ENCODE results near the gene MAP2K3. TPM values are rescaled to one million over a fixed set of nuclear protein-coding genes. Genes with fewer than 3 reads are reported as not detected.

Gene MAP2K3
- total RNA-seq, 1 donor from 2014 or later: 294 TPM

DNA sequence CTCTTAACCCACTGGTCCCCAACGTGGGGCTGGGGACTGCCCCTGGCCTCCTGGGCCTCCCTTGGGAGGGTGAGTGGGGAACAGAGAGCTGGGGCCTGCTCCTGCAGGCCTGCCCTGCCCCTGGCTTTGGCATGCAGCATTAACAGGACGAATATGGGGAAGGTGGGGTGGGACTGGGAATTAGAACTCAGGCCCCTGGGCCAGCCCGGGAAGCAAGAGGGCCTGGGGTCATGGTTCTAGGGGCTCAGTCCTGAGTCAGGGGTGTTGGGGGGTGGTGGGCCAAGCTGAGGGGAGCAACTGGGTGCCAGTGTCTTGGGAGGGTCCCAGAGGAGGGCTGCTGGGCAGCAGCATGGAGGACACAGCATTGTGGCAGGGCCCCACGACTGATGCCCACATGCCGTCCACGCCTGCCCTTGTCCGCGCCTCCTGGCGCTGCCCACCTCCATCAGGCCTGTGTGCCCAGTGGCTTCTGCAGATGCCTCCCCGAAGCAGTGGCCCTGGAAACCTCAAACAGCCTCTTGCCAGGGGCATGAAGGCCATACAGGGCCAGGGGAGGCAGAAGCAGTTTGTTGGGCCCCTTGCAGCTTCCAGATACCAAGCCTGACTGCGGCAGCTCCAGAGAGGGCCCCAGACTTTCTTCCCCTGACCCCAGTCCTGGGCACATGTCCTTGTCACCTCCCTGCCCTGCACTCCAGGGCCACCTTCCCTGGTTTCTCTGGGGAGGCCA, 4.8 kb downstream of the MAP2K3 start:
- no peaks in the 10 kb centered on the region for H3K27me3 ChIP-seq
- intact Hi-C loops (cut with DNase I): no loop called here

DNA sequence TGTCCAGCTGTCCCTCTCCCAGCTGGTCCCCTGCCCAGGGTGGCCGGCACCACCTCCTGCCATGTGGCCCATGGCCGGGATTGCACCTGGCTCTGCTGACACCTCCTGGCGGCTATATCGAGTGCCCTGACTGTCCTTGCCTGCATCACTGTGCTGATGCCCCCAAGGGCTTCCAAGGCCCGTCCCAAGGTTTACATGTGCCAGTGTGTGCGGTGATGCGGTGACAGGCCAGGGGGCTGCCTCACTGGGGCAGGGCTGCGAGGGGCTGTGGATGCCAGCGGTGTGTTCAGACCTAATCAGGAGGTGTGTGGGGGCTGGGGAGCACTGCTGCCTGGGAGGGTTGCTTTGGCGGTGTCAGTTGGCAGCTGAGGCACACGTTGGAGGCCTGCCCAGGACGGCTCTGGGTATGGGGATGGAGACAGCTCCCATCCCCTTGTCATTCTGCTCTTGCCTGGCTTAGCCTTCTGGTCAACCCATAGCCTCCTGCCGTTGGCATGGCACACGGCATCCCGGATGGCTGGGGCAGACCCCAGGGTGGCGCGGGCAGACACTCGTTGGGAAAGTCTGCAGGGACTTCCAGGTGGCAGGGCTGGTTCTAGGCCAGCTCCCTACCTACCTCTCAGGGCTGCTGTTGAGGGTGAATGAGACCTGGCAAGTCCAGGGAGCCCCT, 5.5 kb downstream of the MAP2K3 start:
- DNase-seq (ENCODE audit: low spot score in 2 of 2): peak in 1 of 2 donors; percentile 63
- H3K27ac ChIP-seq: peak overlapping the region; percentile 95 to 97
- peaks cover 24 to 34% of the 10 kb centered on the region in 2 donors for H3K4me1 ChIP-seq
- H3K9me3 ChIP-seq: no peaks in the 10 kb centered on the region
- H3K36me3 ChIP-seq: peaks cover 0 to 9% of the 10 kb centered on the region in 2 donors
- intact Hi-C loops (cut with DNase I): no loop called here
- TF ChIP-seq, protein P1, sequence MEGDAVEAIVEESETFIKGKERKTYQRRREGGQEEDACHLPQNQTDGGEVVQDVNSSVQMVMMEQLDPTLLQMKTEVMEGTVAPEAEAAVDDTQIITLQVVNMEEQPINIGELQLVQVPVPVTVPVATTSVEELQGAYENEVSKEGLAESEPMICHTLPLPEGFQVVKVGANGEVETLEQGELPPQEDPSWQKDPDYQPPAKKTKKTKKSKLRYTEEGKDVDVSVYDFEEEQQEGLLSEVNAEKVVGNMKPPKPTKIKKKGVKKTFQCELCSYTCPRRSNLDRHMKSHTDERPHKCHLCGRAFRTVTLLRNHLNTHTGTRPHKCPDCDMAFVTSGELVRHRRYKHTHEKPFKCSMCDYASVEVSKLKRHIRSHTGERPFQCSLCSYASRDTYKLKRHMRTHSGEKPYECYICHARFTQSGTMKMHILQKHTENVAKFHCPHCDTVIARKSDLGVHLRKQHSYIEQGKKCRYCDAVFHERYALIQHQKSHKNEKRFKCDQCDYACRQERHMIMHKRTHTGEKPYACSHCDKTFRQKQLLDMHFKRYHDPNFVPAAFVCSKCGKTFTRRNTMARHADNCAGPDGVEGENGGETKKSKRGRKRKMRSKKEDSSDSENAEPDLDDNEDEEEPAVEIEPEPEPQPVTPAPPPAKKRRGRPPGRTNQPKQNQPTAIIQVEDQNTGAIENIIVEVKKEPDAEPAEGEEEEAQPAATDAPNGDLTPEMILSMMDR (IDR thresholded peaks at IDR 0.05): no peak
- H3K4me3 ChIP-seq: peak overlapping the region in 1 of 2 donors; percentile 3
- H3K27me3 ChIP-seq: no peaks in the 10 kb centered on the region

More for the DNA sequence above, 4.8 kb downstream of the MAP2K3 start:
- peak overlapping the region; percentile 95 to 97 for H3K27ac ChIP-seq
- H3K36me3 ChIP-seq: peaks cover 0 to 9% of the 10 kb centered on the region in 2 donors
- peak in 1 of 2 donors; percentile 64 for DNase-seq (ENCODE audit: low spot score in 2 of 2)
- peaks cover 24 to 34% of the 10 kb centered on the region in 2 donors for H3K4me1 ChIP-seq
- peak overlapping the region; percentile 3 to 17 for H3K4me3 ChIP-seq
- no peaks in the 10 kb centered on the region for H3K9me3 ChIP-seq
- TF ChIP-seq, protein P1 (IDR thresholded peaks at IDR 0.05): no peak

DNA sequence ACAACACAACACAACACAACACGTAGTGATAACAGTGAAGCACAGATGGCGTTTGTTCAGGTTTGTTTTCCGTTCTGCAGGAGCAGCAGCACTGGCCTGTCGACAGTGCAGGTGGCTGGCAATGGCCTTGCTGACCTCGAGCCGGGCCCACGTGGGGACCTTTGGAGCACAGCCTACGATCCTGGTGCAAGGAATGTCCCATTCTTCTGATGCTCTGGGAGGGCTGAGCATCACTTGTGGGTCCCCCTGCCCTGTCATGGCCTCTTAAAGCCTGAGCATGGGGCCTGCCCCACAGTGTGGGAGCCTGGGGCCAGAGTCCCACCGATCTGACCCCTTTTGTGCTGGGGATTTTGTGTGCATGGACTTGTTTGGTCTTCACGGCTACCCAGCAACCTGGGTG, 6.8 kb downstream of the MAP2K3 start:
- TF ChIP-seq, protein P1 (IDR thresholded peaks at IDR 0.05): no peak
- H3K4me3 ChIP-seq: no peak overlapping the region
- H3K36me3 ChIP-seq: peaks cover 0 to 11% of the 10 kb centered on the region in 2 donors
- no peak overlapping the region for H3K27ac ChIP-seq
- no peak for DNase-seq (ENCODE audit: low spot score in 2 of 2)
- intact Hi-C loops (cut with DNase I): no loop called here
- H3K9me3 ChIP-seq: no peaks in the 10 kb centered on the region
- H3K4me1 ChIP-seq: peaks cover 24 to 40% of the 10 kb centered on the region in 2 donors
- no peaks in the 10 kb centered on the region for H3K27me3 ChIP-seq

DNA sequence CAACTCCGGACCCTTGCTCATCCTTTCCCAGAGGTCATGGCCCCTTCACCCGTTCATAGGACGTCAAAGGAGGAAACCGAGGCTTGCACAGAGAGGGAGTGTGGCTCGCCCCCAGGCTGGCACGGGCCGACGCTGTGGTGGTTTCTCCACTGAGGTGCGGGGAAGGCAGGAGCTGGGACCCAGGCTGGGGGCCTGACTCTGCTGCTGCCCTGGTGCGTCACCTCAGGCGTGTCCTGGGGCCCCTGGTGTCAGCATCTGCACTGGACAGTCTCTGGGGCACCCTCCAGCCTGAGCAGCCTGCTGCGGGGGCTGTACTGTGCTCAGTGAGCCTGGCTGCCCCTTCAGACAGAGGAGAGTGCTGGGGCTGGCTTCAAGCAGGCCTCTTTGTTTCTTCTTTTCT, 7.4 kb downstream of the MAP2K3 start:
- Histone ChIP-seq H3K4me3 (no peak overlapping the region), H3K9me3 (no peaks in the 10 kb centered on the region), H3K27me3 (no peaks in the 10 kb centered on the region), H3K4me1 (peaks cover 23 to 40% of the 10 kb centered on the region in 2 donors), H3K36me3 (peaks cover 0 to 16% of the 10 kb centered on the region in 2 donors), H3K27ac (no peak overlapping the region)
- TF ChIP-seq, protein P1 (IDR thresholded peaks at IDR 0.05): no peak
- intact Hi-C loops (cut with DNase I): no loop called here
- DNase-seq (ENCODE audit: low spot score in 2 of 2): no peak

DNA sequence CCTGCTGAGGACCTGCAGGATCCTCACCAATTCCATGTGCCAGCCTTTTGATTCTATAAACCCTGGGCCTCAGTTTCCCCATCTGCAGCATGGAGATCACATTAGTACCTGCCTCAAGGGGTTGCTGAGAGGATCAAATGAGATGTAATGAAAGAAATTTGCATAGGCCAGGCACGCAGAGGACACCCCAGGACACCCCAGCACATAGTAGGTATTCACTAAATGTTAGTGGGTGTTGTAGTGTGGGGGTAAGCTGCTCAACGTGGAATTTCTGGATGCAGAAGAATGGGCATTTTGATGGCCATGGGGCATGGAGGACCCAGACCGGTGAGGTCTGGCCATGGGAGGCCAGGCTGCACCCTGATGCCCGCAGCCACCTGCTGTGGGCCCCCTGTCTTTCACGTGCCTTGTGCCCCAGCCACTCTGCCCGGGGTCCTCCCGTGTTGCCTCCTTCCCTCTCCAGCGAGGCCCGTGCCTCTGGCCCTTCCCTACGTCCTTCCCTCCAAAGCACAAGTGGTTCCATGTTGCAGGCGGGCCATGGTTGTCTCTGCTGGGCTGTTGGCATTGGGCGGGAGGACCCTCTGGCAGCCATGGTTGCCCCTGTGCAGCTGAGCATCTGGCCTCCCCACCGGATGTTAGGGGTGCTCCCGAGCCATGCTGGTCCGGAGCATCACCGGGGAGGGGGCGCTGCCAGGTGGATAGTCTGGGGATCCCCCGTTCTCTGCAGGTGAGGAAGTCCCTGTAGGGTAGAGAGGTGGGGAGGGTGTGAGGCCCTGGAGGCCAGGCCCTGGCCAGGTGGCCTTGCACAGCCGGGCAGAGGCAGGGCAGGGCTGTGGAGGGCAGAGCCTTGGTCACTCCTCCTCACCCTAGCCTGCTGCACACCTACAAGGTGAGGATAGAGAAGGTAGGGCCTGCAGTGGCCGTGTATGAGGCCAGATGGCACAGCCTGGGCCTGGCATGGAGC, 8.6 kb downstream of the MAP2K3 start:
- Histone ChIP-seq H3K27ac (no peak overlapping the region), H3K36me3 (peaks cover 0 to 18% of the 10 kb centered on the region in 2 donors), H3K9me3 (no peaks in the 10 kb centered on the region), H3K4me1 (peaks cover 14 to 32% of the 10 kb centered on the region in 2 donors), H3K27me3 (no peaks in the 10 kb centered on the region), H3K4me3 (no peak overlapping the region)
- intact Hi-C loops (cut with DNase I): no loop called here
- no peak for DNase-seq (ENCODE audit: low spot score in 2 of 2)
- TF ChIP-seq, protein P1 (IDR thresholded peaks at IDR 0.05): no peak

All from ascending aorta (tissue), 2 donors.